Esophagus muscularis mucosa (tissue), 3 donors: ENCODE measurements around the gene CFAP73.

Experiments used
- POLR2A ChIP-seq: fragments of 450-650 bp; IDR thresholded peaks from one replicate; pipeline ENCODE4 v1.6.1; 2017; ENCODE audit warnings: antibody characterized with exemption, moderate library complexity, mild to moderate bottlenecking, low read depth
- TF ChIP-seq, protein P1 (sequence below), 3 experiments: fragments of 200-600 bp in 2 of 3; fragments of 450-650 bp in 1 of 3; sonication (generic) in 2 of 3; IDR thresholded peaks; one replicate each; pipeline ENCODE4 v1.5.1; 2017 to 2019; ENCODE audit warnings: antibody characterized with exemption in 3 of 3, mild to moderate bottlenecking in 2 of 3, moderate library complexity in 1 of 3

DNA sequence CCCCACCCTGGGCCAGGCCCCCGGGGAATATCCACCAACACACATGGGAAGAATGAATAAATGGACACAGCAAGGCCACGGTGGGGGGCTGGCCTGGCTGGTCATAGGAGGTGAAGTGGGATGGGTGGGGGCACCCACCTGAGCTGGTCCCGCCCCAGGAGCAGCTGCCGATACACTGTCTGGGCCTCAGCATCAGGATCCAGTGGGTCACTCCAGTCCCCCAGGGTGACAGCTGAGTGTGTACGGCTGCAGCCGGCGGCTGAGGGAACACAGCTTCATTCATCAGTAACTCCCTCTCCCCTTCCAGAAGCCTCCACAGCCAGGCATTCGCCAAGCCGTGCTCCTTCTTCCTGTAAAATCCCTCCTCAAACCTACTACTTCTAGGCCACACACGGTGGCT is 47.8 kb upstream of the CFAP73 start:
- TF ChIP-seq, protein P1, sequence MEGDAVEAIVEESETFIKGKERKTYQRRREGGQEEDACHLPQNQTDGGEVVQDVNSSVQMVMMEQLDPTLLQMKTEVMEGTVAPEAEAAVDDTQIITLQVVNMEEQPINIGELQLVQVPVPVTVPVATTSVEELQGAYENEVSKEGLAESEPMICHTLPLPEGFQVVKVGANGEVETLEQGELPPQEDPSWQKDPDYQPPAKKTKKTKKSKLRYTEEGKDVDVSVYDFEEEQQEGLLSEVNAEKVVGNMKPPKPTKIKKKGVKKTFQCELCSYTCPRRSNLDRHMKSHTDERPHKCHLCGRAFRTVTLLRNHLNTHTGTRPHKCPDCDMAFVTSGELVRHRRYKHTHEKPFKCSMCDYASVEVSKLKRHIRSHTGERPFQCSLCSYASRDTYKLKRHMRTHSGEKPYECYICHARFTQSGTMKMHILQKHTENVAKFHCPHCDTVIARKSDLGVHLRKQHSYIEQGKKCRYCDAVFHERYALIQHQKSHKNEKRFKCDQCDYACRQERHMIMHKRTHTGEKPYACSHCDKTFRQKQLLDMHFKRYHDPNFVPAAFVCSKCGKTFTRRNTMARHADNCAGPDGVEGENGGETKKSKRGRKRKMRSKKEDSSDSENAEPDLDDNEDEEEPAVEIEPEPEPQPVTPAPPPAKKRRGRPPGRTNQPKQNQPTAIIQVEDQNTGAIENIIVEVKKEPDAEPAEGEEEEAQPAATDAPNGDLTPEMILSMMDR (IDR thresholded peaks at IDR 0.05): no peak
- TF ChIP-seq POLR2A: no peak
